Loucy (cell line): ENCODE results near the gene SAG.

ENCODE experiments used
- EZH2phosphoT487 ChIP-seq: fragments of 200-600 bp; IDR thresholded peaks from 2 replicates; pipeline ENCODE4 v1.6.1; 2018; ENCODE audit warnings: antibody characterized with exemption, mild to moderate bottlenecking, moderate library complexity, borderline replicate concordance
- TF ChIP-seq, protein P1 (sequence below): fragments of 200-600 bp; sonication (generic); conservative IDR thresholded peaks from 2 replicates; pipeline ENCODE4 v1.5.1; 2014; ENCODE audit warnings: mild to moderate bottlenecking, antibody characterized with exemption, low read length

DNA sequence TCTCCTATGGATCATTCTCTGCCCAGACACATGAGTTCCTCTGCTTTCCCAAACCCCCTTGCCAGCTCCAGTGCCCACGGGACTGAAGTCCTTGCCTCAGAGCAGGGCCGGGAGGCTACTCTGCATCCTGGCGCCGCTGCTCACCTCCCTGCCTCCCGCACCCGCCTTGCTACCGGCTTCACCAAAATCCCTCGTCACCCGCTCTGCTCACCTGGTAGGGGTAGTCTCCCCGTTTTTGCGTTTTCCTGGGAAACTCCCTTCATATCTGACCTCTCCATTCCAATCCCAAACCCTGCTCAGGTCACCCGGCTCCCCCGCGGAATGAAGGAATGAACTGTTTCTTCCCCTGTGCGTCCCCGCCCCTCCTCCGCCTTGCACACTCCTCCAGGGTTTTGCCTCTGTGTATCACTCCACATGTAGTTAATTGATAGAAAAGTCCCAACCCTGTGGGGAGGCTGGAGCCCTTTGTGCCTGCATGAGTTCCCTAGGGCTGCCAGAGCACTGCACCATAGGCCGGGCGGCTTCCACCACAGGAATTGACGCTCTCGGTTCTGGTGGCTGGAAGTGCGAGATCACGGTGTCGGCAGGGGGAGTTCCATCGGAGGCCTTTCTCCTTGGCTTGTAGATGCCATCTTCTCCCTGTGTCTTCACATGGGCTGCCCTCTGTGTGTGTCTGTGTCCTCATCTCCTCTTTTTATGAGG is 44.7 kb downstream of the SAG start:
- TF ChIP-seq, protein P1, sequence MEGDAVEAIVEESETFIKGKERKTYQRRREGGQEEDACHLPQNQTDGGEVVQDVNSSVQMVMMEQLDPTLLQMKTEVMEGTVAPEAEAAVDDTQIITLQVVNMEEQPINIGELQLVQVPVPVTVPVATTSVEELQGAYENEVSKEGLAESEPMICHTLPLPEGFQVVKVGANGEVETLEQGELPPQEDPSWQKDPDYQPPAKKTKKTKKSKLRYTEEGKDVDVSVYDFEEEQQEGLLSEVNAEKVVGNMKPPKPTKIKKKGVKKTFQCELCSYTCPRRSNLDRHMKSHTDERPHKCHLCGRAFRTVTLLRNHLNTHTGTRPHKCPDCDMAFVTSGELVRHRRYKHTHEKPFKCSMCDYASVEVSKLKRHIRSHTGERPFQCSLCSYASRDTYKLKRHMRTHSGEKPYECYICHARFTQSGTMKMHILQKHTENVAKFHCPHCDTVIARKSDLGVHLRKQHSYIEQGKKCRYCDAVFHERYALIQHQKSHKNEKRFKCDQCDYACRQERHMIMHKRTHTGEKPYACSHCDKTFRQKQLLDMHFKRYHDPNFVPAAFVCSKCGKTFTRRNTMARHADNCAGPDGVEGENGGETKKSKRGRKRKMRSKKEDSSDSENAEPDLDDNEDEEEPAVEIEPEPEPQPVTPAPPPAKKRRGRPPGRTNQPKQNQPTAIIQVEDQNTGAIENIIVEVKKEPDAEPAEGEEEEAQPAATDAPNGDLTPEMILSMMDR, result no peak
- no peak for TF ChIP-seq EZH2phosphoT487
